HG02938 (cell line): ENCODE data around the gene LY9.
"Not testable (repeated sequence)": the region's sequence is repeated elsewhere in the genome, so short reads cannot be mapped to it uniquely, and the experiment has no call there.

Experiments used
- ATAC-seq: cut with Tn5 transposase; IDR thresholded peaks from one replicate; pipeline ENCODE4 v1.9.1; 2021; ENCODE audit warnings: mild to moderate bottlenecking, moderate library complexity; ENCODE audit not compliant: unreplicated experiment

Gene LY9

GRCh38 chr1:160862203-160863060 is 66.5 kb downstream of the LY9 start, which contains the start of gene CD244:
CD244 (minus strand) TSS chr1:160862887; CDS start chr1:160862677, 210 bp downstream.
- ATAC-seq: peak; percentile 81

DNA sequence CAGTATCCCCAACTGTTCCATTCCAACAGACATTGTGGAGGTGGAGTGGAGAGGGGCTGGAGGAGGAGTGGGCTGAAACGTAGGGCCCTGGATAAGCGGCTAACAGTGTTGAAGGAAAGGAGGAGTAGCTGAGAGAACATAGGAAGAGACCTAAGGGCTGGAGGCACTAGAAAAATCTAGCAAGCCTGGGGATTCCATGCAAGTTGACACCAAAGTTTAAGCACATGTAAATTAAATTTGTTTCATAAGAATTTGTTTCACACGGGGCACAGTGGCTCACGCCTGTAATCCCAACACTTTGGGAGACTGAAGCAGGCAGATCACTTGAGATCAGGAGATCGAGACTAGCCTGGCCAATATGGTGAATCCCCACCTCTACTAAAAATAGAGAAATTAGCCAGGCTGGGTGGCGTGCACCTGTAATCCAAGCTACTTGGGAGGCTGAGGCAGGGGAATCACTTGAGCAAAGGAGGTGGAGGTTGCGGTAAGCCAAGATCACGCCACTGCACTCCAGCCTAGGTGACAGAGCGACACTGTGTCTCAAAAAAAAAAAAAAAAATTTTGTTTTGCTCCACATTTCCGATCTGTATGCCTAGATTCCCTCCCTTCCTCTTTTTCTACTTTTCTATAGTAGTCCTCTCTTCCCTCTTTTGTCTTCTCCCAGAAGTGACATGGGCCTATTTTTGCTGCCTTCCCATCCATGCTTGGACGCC is 67.2 kb downstream of the LY9 start:
- ATAC-seq: no peak

GRCh38 chr1:160863774-160864131 is 67.8 kb downstream of the LY9 start:
- ATAC-seq: no peak

- ATAC-seq: no peak
These were observed 68.2 kb downstream of the LY9 start for GRCh38 chr1:160864173-160864572.

- no peak for ATAC-seq
These were observed 69.4 kb downstream of the LY9 start for GRCh38 chr1:160865337-160865736.

DNA sequence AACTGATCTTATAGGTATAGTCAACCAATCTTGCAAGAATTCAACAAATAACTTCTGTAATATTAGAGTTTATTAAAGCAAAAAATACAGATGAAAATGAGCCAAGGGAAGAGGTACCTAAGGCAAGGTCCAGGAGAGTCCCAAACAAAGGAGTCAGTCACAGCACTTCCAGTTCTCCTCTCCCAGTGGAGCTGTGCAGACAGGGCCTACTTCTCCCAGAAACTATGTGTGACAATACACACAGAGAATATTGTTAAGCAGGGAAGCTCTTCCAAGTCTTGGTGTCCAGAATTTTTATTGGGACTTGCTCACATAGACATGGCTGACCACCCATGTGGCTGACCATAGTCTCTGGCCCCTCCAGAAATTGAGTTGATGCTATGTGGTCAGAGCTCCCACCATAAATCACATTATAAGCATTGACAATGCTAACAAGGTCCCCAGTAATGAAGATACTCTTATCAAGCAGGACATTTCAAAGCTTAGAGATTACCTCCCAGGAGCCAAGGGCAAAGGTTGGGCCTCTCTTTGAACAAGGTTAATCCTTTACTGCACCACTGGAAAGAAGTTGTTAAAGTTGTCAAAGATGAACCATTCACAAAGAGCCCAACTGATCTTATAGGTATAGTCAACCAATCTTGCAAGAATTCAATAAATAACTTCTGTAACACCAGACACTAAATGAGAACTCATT is 70.2 kb downstream of the LY9 start:
- no peak for ATAC-seq

GRCh38 chr1:160866695-160867260 is 70.8 kb downstream of the LY9 start:
- ATAC-seq: no peak

DNA sequence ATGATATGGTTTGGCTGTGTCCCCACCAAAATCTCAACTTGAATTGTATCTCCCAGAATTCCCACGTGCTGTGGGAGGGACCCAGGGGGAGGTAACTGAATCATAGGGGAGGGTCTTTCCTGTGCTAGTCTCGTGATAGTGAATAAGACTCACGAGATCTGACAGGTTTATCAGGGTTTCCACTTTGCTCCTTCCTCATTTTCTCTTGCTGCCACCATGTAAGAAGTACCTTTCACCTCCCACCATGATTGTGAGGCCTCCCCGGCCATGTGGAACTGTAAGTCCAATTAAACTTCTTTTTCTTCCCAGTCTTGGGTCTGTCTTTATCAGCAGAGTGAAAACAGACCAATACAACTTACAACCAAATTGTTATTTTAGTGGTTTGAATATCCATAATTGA is 71.7 kb downstream of the LY9 start:
- not testable (repeated sequence) for ATAC-seq

GRCh38 chr1:160868141-160868540 is 72.2 kb downstream of the LY9 start:
- no peak for ATAC-seq

DNA sequence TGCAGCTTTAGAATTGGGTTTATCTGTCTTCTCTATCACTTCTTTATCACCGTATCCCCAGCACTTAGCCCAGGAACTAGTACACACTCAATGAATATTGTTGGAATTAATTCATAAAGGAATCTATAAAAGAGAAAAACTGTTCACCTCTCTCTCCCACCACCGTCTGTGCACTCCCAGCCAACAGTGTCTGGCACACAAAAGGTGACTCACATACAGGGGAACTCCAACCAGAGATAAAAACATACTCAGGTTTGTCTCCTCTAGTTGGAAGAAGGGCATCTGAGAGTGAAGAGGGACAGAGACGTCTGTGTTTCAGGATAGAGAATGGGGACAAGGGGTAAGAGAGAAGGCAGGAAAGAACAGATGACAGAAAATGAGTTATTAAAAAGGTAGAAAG is 79.0 kb downstream of the LY9 start:
- no peak for ATAC-seq

DNA sequence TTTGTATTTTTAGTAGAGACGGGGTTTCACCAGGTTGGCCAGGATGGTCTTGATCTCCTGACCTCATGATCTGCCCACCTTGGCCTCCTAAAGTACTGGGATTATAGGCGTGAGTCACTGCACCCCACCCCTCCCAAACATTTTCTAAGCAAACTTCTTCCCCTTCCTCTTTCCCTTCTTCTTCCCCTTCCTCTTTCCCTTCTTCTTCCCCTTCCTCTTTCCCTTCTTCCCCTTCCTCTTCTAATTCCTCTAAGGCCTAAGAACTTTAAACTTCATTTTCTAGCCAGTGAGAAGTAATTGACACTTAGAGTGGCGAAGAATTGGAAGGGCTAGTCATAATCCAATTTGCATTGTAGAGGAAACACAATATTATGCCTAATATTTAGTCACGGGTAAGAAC is 79.6 kb downstream of the LY9 start:
- ATAC-seq: not testable (repeated sequence)

- ATAC-seq: no peak
These were observed 80.3 kb downstream of the LY9 start for GRCh38 chr1:160876311-160876710.

DNA sequence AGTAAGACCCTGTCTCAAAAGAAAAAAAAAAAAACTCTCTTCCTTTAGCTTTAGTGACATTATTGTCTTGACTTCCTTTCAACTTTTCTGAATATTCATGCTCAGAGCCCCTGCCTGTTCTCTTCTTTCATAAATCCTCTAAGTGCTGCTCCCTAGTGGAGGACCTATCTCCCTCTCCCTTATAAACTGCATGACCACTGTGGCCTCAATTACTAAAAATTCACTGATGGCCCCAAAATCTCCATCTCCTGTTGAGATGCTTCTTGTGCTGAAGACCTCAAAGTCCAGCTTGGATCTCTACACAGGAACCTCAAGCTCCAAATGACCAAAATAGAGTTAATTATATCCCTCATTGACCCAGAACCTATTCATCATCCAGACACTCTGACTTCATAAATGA is 81.2 kb downstream of the LY9 start:
- ATAC-seq: no peak
